Stomach (tissue), 9 donors: ENCODE data around the gene PLCB1. TPM values are rescaled to one million over a fixed set of nuclear protein-coding genes. Genes with fewer than 3 reads are reported as not detected.

Experiments
- DNase-seq, 2 donors: peaks; one replicate each; pipeline versions ENCODE4 v3.0.0 to v3.0.0-alpha.2; 2013 to 2019
- H3K27ac ChIP-seq, 5 donors: fragments of 200-600 bp in 4 of 5; sonication (generic) in 4 of 5; one replicate each; pipeline ENCODE4 v1.5.1; 2013 to 2019; ENCODE audit warnings: mild to moderate bottlenecking in 1 of 5, moderate library complexity in 1 of 5
- H3K27me3 ChIP-seq, 3 donors: fragments of 200-600 bp; sonication (generic); one replicate each; pipeline ENCODE4 v1.5.1; 2017 to 2019; ENCODE audit warnings: mixed run types in 1 of 3
- H3K36me3 ChIP-seq, 4 donors: fragments of 200-600 bp; sonication (generic); 1 replicate in 3 of 4; 2 replicates in 1 of 4; pipeline ENCODE4 v1.5.1; 2016 to 2019
- H3K4me1 ChIP-seq, 4 donors: fragments of 200-600 bp; sonication (generic); one replicate each; pipeline ENCODE4 v1.5.1; 2016 to 2019
- H3K4me3 ChIP-seq, 4 donors: fragments of 200-600 bp; sonication (generic) in 3 of 4; one replicate each; pipeline ENCODE4 v1.5.1; 2016 to 2019; ENCODE audit warnings: mild to moderate bottlenecking in 1 of 4
- H3K9me3 ChIP-seq, 4 donors: fragments of 200-600 bp; sonication (generic); one replicate each; pipeline ENCODE4 v1.5.1; 2016 to 2019
- CTCF ChIP-seq, 7 experiments: fragments of 450-650 bp in 4 of 7; fragments of 200-600 bp in 3 of 7; sonication (generic) in 3 of 7; IDR thresholded peaks; one replicate each; pipeline ENCODE4 v1.5.1; 2016 to 2019; ENCODE audit warnings: antibody characterized with exemption in 7 of 7, control low read depth in 2 of 7, mild to moderate bottlenecking in 1 of 7
- EP300 ChIP-seq: sonication (generic); formaldehyde crosslinking; IDR thresholded peaks from one replicate; pipeline ENCODE4 v1.6.1; 2017; ENCODE audit warnings: antibody characterized with exemption
- POLR2A ChIP-seq, 4 donors: fragments of 450-650 bp; IDR thresholded peaks; one replicate each; pipeline ENCODE4 v1.6.1; 2016; ENCODE audit warnings: antibody characterized with exemption in 4 of 4, control low read depth in 2 of 4, mild to moderate bottlenecking in 1 of 4, moderate library complexity in 1 of 4
- POLR2AphosphoS5 ChIP-seq, 3 donors: sonication (generic); formaldehyde crosslinking; IDR thresholded peaks; one replicate each; pipeline ENCODE4 v1.6.1; 2016; ENCODE audit warnings: antibody characterized with exemption in 3 of 3
- WGBS, 5 donors: extraction: QIAGEN DNeasy Blood & Tissue Kit in 3 of 5; methylation state at CpG; one replicate each; pipeline versions ENCODE4 v1.1.5 to v1.1.7; 2013 to 2018; 5-methylcytosine and 5-hydroxymethylcytosine counted together
- intact Hi-C: fragments of 100-400 bp; cut with DNase I; formaldehyde crosslinking; loops from one replicate; pipeline ENCODE4 v1.15.1; 2023; ENCODE audit warnings: low total_unique reads
- polyA plus RNA-seq, 3 donors: library from polyadenylated mRNA; stranded (reverse); fragments of 200-250 nt; gene quantifications; one replicate each; pipeline ENCODE4 v1.2.3, GENCODE V29; 2013
- total RNA-seq, 5 donors: library from RNA; depleted of rRNA; stranded (reverse); fragments of >200 nt; gene quantifications; one replicate each; pipeline versions ENCODE4 v1.1.0 to v1.2.3, GENCODE V29; 2014 to 2016
- donor health status: healthy with polysubstance abuse.
- donor health status: Bipolar disorder and iron deficiency.
- donor health status: healthy.

Gene PLCB1
- total and polyA plus RNA-seq, 8 donors: 4.1 to 66.5 (median 11.7) TPM

- WGBS, 5 donors: 38 to 76% (median 57%) methylated on average over 3 of the region's 3 CpGs
- intact Hi-C loops: loop anchor here (10.0 kb wide), 1 partner anchor 577 kb away; the partner anchor contains the start of gene PLCB1
- DNase-seq: no peak
- H3K9me3 ChIP-seq: no peaks in the 10 kb centered on the region
- no peak overlapping the region for H3K27ac ChIP-seq
- TF ChIP-seq CTCF (IDR thresholded peaks at IDR 0.05) (no peak), EP300 (no peak), POLR2A (IDR thresholded peaks at IDR 0.05) (no peak), POLR2AphosphoS5 (IDR thresholded peaks at IDR 0.05) (no peak)
- H3K27me3 ChIP-seq: no peaks in the 10 kb centered on the region
- H3K4me1 ChIP-seq: no peaks in the 10 kb centered on the region
- peaks cover 0 to 7% (median 3%) of the 10 kb centered on the region in 4 donors for H3K36me3 ChIP-seq
- H3K4me3 ChIP-seq: no peak overlapping the region
Observed at GRCh38 chr20:8711501-8711900, 579.4 kb downstream of the PLCB1 start.

DNA sequence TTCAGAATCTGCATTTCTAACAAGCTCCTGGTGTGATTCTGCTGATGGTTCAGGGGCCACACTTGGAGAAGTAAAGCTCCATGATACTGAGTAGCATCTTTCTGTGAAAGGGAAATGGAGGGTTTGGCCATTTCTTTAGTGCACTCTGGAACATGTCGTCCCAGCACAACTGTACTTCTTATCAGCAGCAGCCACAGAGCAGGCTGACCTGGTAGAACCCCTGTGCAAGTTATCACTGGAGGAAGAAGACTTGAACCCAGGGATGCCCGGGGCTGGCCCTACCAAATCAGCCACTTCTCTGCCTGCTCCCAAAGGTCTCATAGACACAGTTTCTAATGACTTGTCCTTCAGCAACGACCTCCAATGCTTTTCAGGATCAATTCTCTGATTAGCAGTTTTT is 582.1 kb downstream of the PLCB1 start:
- no peak for DNase-seq
- Histone ChIP-seq H3K36me3 (peaks cover 3 to 14% (median 7%) of the 10 kb centered on the region in 4 donors), H3K27me3 (no peaks in the 10 kb centered on the region), H3K4me3 (no peak overlapping the region), H3K9me3 (no peaks in the 10 kb centered on the region), H3K27ac (no peak overlapping the region), H3K4me1 (no peaks in the 10 kb centered on the region)
- 52 to 79% (median 67%) methylated on average over 3 of the region's 3 CpGs for WGBS, 5 donors
- intact Hi-C loops: loop anchor here (10.0 kb wide), 1 partner anchor 579 kb away; the partner anchor contains the start of gene PLCB1
- no peak for TF ChIP-seq POLR2AphosphoS5 (IDR thresholded peaks at IDR 0.05)
- TF ChIP-seq CTCF (IDR thresholded peaks at IDR 0.05): no peak
- no peak for TF ChIP-seq EP300
- no peak for TF ChIP-seq POLR2A (IDR thresholded peaks at IDR 0.05)

DNA sequence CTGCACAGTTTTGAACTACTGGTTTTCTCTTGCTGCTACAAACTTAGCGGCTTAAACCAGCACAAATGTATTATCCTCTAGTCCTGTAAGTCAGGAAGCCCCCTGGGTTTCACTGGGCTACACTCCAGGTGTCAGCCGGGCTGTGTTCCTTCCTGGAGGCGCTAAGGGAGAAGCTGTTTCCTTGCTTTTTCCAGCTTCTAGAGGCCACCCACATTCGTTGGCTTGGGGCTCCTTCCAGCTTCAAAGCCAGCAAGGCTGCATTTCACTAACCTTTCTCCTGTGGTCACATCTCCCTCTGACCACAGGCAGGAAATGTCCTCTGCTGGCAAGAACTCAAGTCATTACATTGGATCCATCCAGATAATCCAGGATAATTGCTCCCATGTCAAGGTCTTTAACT is 586.2 kb downstream of the PLCB1 start:
- intact Hi-C loops: loop anchor here (10.0 kb wide), 1 partner anchor 583 kb away; the partner anchor contains the start of gene PLCB1
- Histone ChIP-seq H3K36me3 (peaks cover 3 to 14% (median 5%) of the 10 kb centered on the region in 4 donors), H3K4me3 (no peak overlapping the region), H3K27ac (no peak overlapping the region), H3K4me1 (peaks cover 0 to 9% (median 3%) of the 10 kb centered on the region in 4 donors), H3K27me3 (no peaks in the 10 kb centered on the region), H3K9me3 (no peaks in the 10 kb centered on the region)
- DNase-seq: peak in 1 of 2 donors; percentile 9
- 61 to 88% (median 75%) methylated on average over 4 of the region's 4 CpGs for WGBS, 5 donors
- TF ChIP-seq POLR2AphosphoS5 (IDR thresholded peaks at IDR 0.05) (no peak), CTCF (IDR thresholded peaks at IDR 0.05) (no peak), EP300 (no peak), POLR2A (IDR thresholded peaks at IDR 0.05) (no peak)

DNA sequence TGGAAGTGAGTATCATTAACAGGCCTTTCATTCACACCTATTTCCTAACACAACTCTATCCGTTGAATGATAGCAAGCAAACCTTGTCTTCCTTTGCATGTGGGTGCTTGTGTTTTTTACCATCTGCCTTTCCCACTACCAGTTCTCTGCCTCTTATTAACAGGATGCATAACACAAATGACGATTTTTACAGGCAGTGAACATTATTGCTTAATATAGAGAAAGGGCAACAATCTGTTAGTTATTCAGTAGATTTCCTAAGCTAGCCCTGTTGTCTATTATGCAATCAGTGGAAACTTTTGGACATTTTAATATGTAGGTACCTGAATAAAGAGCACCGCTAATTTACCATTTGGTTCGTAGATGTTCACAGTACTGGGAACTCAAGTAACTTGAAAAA is 588.0 kb downstream of the PLCB1 start:
- Histone ChIP-seq H3K4me1 (peaks cover 0 to 9% (median 3%) of the 10 kb centered on the region in 4 donors), H3K27ac (no peak overlapping the region), H3K9me3 (no peaks in the 10 kb centered on the region), H3K27me3 (no peaks in the 10 kb centered on the region), H3K4me3 (no peak overlapping the region), H3K36me3 (peaks cover 3 to 14% (median 5%) of the 10 kb centered on the region in 4 donors)
- intact Hi-C loops: loop anchor here (5.0 to 10.0 kb wide), 2 partner anchors 685 to 783 kb away; no protein-coding TSS in a partner anchor
- TF ChIP-seq CTCF (IDR thresholded peaks at IDR 0.05) (no peak), POLR2AphosphoS5 (IDR thresholded peaks at IDR 0.05) (no peak), EP300 (no peak), POLR2A (IDR thresholded peaks at IDR 0.05) (no peak)
- no peak for DNase-seq
- 26 to 58% (median 34%) methylated on average over 4 of the region's 4 CpGs for WGBS, 5 donors
